Upper lobe of left lung (tissue), 4 donors: ENCODE results near the gene BANP.
"Not testable (repeated sequence)": the region's sequence is repeated elsewhere in the genome, so short reads cannot be mapped to it uniquely, and the experiment has no call there.

Source experiments
- CTCF ChIP-seq, 6 experiments: fragments of 450-650 bp in 4 of 6; fragments of 200-600 bp in 2 of 6; sonication (generic) in 2 of 6; IDR thresholded peaks; one replicate each; pipeline ENCODE4 v1.5.1; 2016 to 2019; ENCODE audit warnings: antibody characterized with exemption in 6 of 6
- POLR2A ChIP-seq, 4 donors: fragments of 450-650 bp; IDR thresholded peaks; one replicate each; pipeline ENCODE4 v1.5.1; 2016 to 2017; ENCODE audit warnings: antibody characterized with exemption in 4 of 4, mild to moderate bottlenecking in 2 of 4
- POLR2AphosphoS5 ChIP-seq, 2 donors: sonication (generic); formaldehyde crosslinking; IDR thresholded peaks; one replicate each; pipeline ENCODE4 v1.5.1; 2017; ENCODE audit warnings: antibody characterized with exemption in 2 of 2

GRCh38 chr16:88043208-88043910, 92.1 kb downstream of the BANP start:
- TF ChIP-seq CTCF, POLR2A, POLR2AphosphoS5 (IDR thresholded peaks at IDR 0.05): not testable (repeated sequence)
